Heart left ventricle (tissue), 16 donors: ENCODE results near the gene FRMD4B. TPM values are rescaled to one million over a fixed set of nuclear protein-coding genes. Genes with fewer than 3 reads are reported as not detected.

ENCODE experiments used
- ATAC-seq, 4 donors: fragments of 200-7000 bp; cut with Tn5 transposase; one replicate each; pipeline ENCODE4 v1.9.1; 2020 to 2022; ENCODE audit warnings: moderate library complexity in 4 of 4, mild to moderate bottlenecking in 3 of 4, moderate number of reproducible peaks in 1 of 4
- DNase-seq, 5 donors: peaks; one replicate each; pipeline ENCODE4 v3.0.0-alpha.2; 2020
- H3K27ac ChIP-seq, 12 donors: fragments of 200-600 bp; sonication (generic) in 4 of 12; one replicate each; pipeline versions ENCODE4 v1.5.0 to v1.8.0; 2016 to 2022; ENCODE audit warnings: mild to moderate bottlenecking in 2 of 12
- H3K27me3 ChIP-seq, 9 donors: fragments of 200-600 bp; sonication (generic) in 2 of 9; one replicate each; pipeline versions ENCODE4 v1.5.1 to v1.8.0; 2016 to 2022; ENCODE audit warnings: mild to moderate bottlenecking in 3 of 9
- H3K36me3 ChIP-seq, 9 donors: fragments of 200-600 bp; sonication (generic) in 2 of 9; one replicate each; pipeline versions ENCODE4 v1.5.0 to v1.8.0; 2018 to 2022; ENCODE audit warnings: mild to moderate bottlenecking in 2 of 9
- H3K4me1 ChIP-seq, 12 donors: fragments of 200-600 bp; sonication (generic) in 4 of 12; one replicate each; pipeline versions ENCODE4 v1.5.0 to v1.8.0; 2016 to 2022; ENCODE audit warnings: mild to moderate bottlenecking in 3 of 12
- H3K4me3 ChIP-seq, 12 donors: fragments of 200-600 bp; sonication (generic) in 4 of 12; one replicate each; pipeline versions ENCODE4 v1.5.0 to v1.8.0; 2017 to 2022; ENCODE audit warnings: mild to moderate bottlenecking in 9 of 12, moderate library complexity in 4 of 12
- H3K9me3 ChIP-seq, 12 donors: fragments of 200-600 bp; sonication (generic) in 4 of 12; one replicate each; pipeline versions ENCODE4 v1.5.0 to v1.8.0; 2016 to 2022; ENCODE audit warnings: mild to moderate bottlenecking in 1 of 12
- CTCF ChIP-seq, 12 donors: fragments of 200-600 bp; sonication (generic) in 4 of 12; IDR thresholded peaks; one replicate each; pipeline versions ENCODE4 v1.5.0 to v1.8.0; 2018 to 2022; ENCODE audit warnings: antibody characterized with exemption in 12 of 12, mild to moderate bottlenecking in 5 of 12
- POLR2A ChIP-seq, 2 donors: fragments of 450-650 bp; IDR thresholded peaks; one replicate each; pipeline ENCODE4 v1.6.1; 2017; ENCODE audit warnings: antibody characterized with exemption in 2 of 2, mild to moderate bottlenecking in 2 of 2, moderate library complexity in 2 of 2
- WGBS, 4 donors: extraction: QIAGEN DNeasy Blood & Tissue Kit in 2 of 4; methylation state at CpG; one replicate each; pipeline versions ENCODE4 v1.1.5 to v1.1.7; 2013 to 2018; 5-methylcytosine and 5-hydroxymethylcytosine counted together
- intact Hi-C, 10 donors: fragments of 100-400 bp; cut with DNase I; formaldehyde crosslinking; loops; one replicate each; pipeline versions ENCODE4 v1.11.1 to v1.14.2; 2022
- polyA plus RNA-seq, 2 donors: library from polyadenylated mRNA; stranded (reverse); fragments of 200-250 nt; gene quantifications; one replicate each; pipeline ENCODE4 v1.2.3, GENCODE V29; 2013
- total RNA-seq, 9 donors: library from RNA; depleted of rRNA in 2 of 9; stranded (reverse); fragments of >200 nt in 2 of 9; fragmentation: NEBNext Ultra II Directional in 3 of 9; extraction: Animal tissue kit (Norgen Biotek cat#: 25700) in 3 of 9; gene quantifications; one replicate each; pipeline versions ENCODE4 v1.1.0 to v1.2.4, GENCODE V29; 2016 to 2023
- donor health status: ischemic (EF 13 %, LVEDD 7.1; RV severe dilation, severe dysfunction).
- donor health status: healthy with polysubstance abuse.
- donor health status: DM: no; HTN: yes; CAD: no.
- donor health status: DM: no; HTN: no; CAD: no.
- donor health status: ischemic (EF 25% LVEDD 6.9; RV normal size, moderate dysfunction).
- donor health status: ischemic (EF 25% LVEDD 5.7; RV mildly dilated, moderate dysfunction).
- donor health status: healthy.
- donor health status: DM: yes; HTN: yes; CAD: no.
- donor health status: ischemic (EF 35%, LVEDD 5.7; RV mildly dilated, moderate dysfunction).
- donor health status: nonischemic (EF 11% LVEDD 7.7; RV severe dilation, severe dysfunction).
- donor health status: DM: yes; HTN: yes; CAD: no.
- donor health status: PGD.
- donor health status: ischemic (EF 29% LVEDD 5.4; RV normal size, mild dysfunction).
- donor health status: nonischemic (EF 23%, LVEDD 6.1; RV moderate dilation, normal function).

Gene FRMD4B
- total and polyA plus RNA-seq, 11 donors = 3.4 to 42.8 (median 10.9) TPM

DNA sequence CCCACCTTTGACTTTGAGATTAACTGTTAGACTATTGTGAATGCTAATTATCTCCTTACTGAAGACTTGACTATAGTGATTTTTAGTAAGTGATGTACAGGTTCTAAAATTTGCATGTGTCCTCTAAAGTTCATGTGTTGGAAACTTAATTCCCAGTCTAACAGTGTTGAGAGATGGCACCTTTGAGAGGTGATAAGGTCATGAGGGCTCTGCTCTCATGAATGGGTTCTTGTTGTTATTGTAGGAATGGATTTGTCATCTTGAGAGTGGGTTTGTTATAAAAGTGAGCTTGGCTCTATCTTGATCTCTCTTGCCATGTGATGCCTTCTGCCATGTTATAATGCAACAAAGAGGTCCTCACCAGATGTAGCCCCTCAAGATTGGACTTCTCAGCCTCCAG is 244.6 kb downstream of the FRMD4B start:
- no peaks in the 10 kb centered on the region for H3K27me3 ChIP-seq
- no peaks in the 10 kb centered on the region for H3K36me3 ChIP-seq
- no peak for DNase-seq
- no peak overlapping the region for H3K27ac ChIP-seq
- TF ChIP-seq CTCF (IDR thresholded peaks at IDR 0.05) = no peak
- no peak for TF ChIP-seq POLR2A (IDR thresholded peaks at IDR 0.05)
- no peak overlapping the region for H3K4me3 ChIP-seq
- peaks cover 0 to 7% (median 0%) of the 10 kb centered on the region in 12 donors for H3K4me1 ChIP-seq
- ATAC-seq = no peak
- intact Hi-C loops = no loop called here
- no peaks in the 10 kb centered on the region for H3K9me3 ChIP-seq

- DNase-seq (no peak), ATAC-seq (no peak)
- no peak for TF ChIP-seq CTCF (IDR thresholded peaks at IDR 0.05)
- no peak for TF ChIP-seq POLR2A (IDR thresholded peaks at IDR 0.05)
- Histone ChIP-seq H3K4me1 (peaks cover 0 to 5% (median 0%) of the 10 kb centered on the region in 12 donors), H3K4me3 (no peak overlapping the region), H3K27ac (no peak overlapping the region), H3K9me3 (no peaks in the 10 kb centered on the region), H3K27me3 (no peaks in the 10 kb centered on the region), H3K36me3 (no peaks in the 10 kb centered on the region)
- 82 to 97% (median 92%) methylated on average over 2 of the region's 2 CpGs for WGBS, 4 donors
- intact Hi-C loops = loop anchor here in 1 of 10 donors (2.0 kb wide), 1 partner anchor 51 kb away; no protein-coding TSS in a partner anchor
These were observed 248.5 kb downstream of the FRMD4B start for GRCh38 chr3:69137412-69137811.

GRCh38 chr3:69137005-69137404 is 248.9 kb downstream of the FRMD4B start:
- no peaks in the 10 kb centered on the region for H3K36me3 ChIP-seq
- ATAC-seq (no peak), DNase-seq (no peak)
- H3K4me1 ChIP-seq = peaks cover 0 to under 1% (median 0%) of the 10 kb centered on the region in 12 donors
- no peak for TF ChIP-seq POLR2A (IDR thresholded peaks at IDR 0.05)
- TF ChIP-seq CTCF (IDR thresholded peaks at IDR 0.05) = no peak
- no peak overlapping the region for H3K4me3 ChIP-seq
- no peaks in the 10 kb centered on the region for H3K27me3 ChIP-seq
- intact Hi-C loops = loop anchor here in 1 of 10 donors (2.0 kb wide), 1 partner anchor 52 kb away; no protein-coding TSS in a partner anchor
- no peaks in the 10 kb centered on the region for H3K9me3 ChIP-seq
- H3K27ac ChIP-seq = no peak overlapping the region

DNA sequence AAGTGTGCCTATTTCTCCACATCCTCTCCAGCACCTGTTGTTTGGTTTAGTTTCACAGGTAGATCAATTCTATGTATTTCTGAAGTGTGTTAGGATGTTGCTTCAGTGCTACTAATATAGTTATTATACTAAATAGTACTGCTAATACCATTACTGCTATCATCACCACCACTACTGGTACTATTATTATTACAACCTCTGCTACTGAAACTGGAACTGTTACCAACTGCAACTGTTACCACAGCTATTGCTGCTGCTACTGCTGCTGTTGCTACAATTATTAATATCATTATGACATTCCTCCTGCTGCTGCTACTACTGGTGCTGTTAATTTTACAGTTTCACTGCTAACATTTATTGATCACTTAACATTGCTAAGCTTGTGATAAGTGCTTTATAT is 255.2 kb downstream of the FRMD4B start:
- Histone ChIP-seq H3K36me3 (no peaks in the 10 kb centered on the region), H3K9me3 (no peaks in the 10 kb centered on the region), H3K27me3 (no peaks in the 10 kb centered on the region), H3K4me3 (no peak overlapping the region), H3K27ac (no peak overlapping the region), H3K4me1 (no peaks in the 10 kb centered on the region)
- ATAC-seq = no peak
- intact Hi-C loops = no loop called here
- no peak for TF ChIP-seq CTCF (IDR thresholded peaks at IDR 0.05)
- TF ChIP-seq POLR2A (IDR thresholded peaks at IDR 0.05) = no peak
- DNase-seq = no peak
